ENCODE data around the gene C20orf204.
A peak's percentile ranks its signal among the peaks of the same experiment; 100 is the strongest.

The C20orf204 gene

GRCh38 chr20:64077094-64077493, 41.1 kb downstream of the C20orf204 start:
- TF ChIP-seq CTCF (IDR thresholded peaks at IDR 0.05; ENCODE audit: low read depth, low read length), result no peak

GRCh38 chr20:64077541-64077875, 41.5 kb downstream of the C20orf204 start:
- no peak for TF ChIP-seq CTCF (IDR thresholded peaks at IDR 0.05; ENCODE audit: low read depth, low read length)
- no peak overlapping the region for H3K4me3 ChIP-seq (ENCODE audit: low read depth, low read length)

More at GRCh38 chr20:64077094-64077493, 41.1 kb downstream of the C20orf204 start:
- H3K4me3 ChIP-seq (ENCODE audit: low read depth, low read length), result no peak overlapping the region

- H3K4me3 ChIP-seq (ENCODE audit: low read depth, low read length), result no peak overlapping the region
- no peak for TF ChIP-seq CTCF (IDR thresholded peaks at IDR 0.05; ENCODE audit: low read depth, low read length)
Observed at GRCh38 chr20:64077876-64078551, 42.0 kb downstream of the C20orf204 start.

GRCh38 chr20:64078934-64079272, 42.9 kb downstream of the C20orf204 start:
- TF ChIP-seq CTCF (IDR thresholded peaks at IDR 0.05; ENCODE audit: low read depth, low read length), result no peak

GRCh38 chr20:64079273-64080012, 43.5 kb downstream of the C20orf204 start, which contains the start of gene RGS19:
TSS of gene RGS19 (minus strand) at chr20:64079518. CDS start at chr20:64076886, 2,632 bp downstream.
- TF ChIP-seq CTCF (IDR thresholded peaks at IDR 0.05; ENCODE audit: low read depth, low read length), result no peak
- peak within 1 kb of the TSS; percentile 78 for H3K4me3 ChIP-seq (ENCODE audit: low read depth, low read length)

More at GRCh38 chr20:64078934-64079272, 42.9 kb downstream of the C20orf204 start:
- peak overlapping the region; percentile 78 for H3K4me3 ChIP-seq (ENCODE audit: low read depth, low read length)

- peak within 1 kb of the TSS; percentile 78 for H3K4me3 ChIP-seq (ENCODE audit: low read depth, low read length)
- TF ChIP-seq CTCF (IDR thresholded peaks at IDR 0.05; ENCODE audit: low read depth, low read length), result no peak
Observed at GRCh38 chr20:64080013-64080812, 44.2 kb downstream of the C20orf204 start, which contains the start of gene OPRL1. TSS of gene OPRL1 (plus strand) at chr20:64080082. CDS start at chr20:64092721, 12,639 bp downstream.

All from WI38 (cell line).